Right renal pelvis (tissue), 4 donors: ENCODE data around the gene KHK. TPM values are rescaled to one million over a fixed set of nuclear protein-coding genes. Genes with fewer than 3 reads are reported as not detected.
A peak's percentile ranks its signal among the peaks of the same experiment; 100 is the strongest.
"Not testable (repeated sequence)": the region's sequence is repeated elsewhere in the genome, so short reads cannot be mapped to it uniquely, and the experiment has no call there.

Source experiments
- DNase-seq, 4 donors: peaks; one replicate each; pipeline ENCODE4 v3.0.0-alpha.2; 2013; ENCODE audit warnings: low read depth in 4 of 4, low spot score in 3 of 4, missing footprints in 1 of 4
- polyA plus RNA-seq, 4 donors: library from polyadenylated mRNA; unstranded; fragments of 120-200 nt; gene quantifications; one replicate each; pipeline ENCODE4 v1.2.1, GENCODE V29; 2013; ENCODE audit not compliant: insufficient read length in 4 of 4

KHK gene
- polyA plus RNA-seq, 4 donors = 43.9 to 59.9 (median 51.2) TPM

GRCh38 chr2:27059141-27059820 lies 27.3 kb upstream of the KHK start:
- DNase-seq = no peak

- no peak for DNase-seq
Observed at GRCh38 chr2:27060323-27060722, 26.2 kb upstream of the KHK start.

GRCh38 chr2:27065128-27065527 lies 21.4 kb upstream of the KHK start:
- DNase-seq = no peak

GRCh38 chr2:27067385-27067784 lies 19.2 kb upstream of the KHK start:
- no peak for DNase-seq

GRCh38 chr2:27069436-27069835 lies 17.1 kb upstream of the KHK start:
- DNase-seq = no peak

- DNase-seq = no peak
Observed at GRCh38 chr2:27069961-27070618, 16.5 kb upstream of the KHK start.

GRCh38 chr2:27070653-27071276 lies 15.8 kb upstream of the KHK start:
- no peak for DNase-seq

GRCh38 chr2:27071277-27071989 lies 15.1 kb upstream of the KHK start, which contains the start of gene OST4:
OST4 (minus strand) TSS chr2:27071654.
- peak; percentile 86 to 92 (median 88) for DNase-seq

GRCh38 chr2:27071990-27072830 lies 14.4 kb upstream of the KHK start:
- DNase-seq = peak; percentile 76 to 84 (median 81)

GRCh38 chr2:27072920-27073319 lies 13.7 kb upstream of the KHK start:
- no peak for DNase-seq

- DNase-seq = no peak
Observed at GRCh38 chr2:27073782-27074181, 12.8 kb upstream of the KHK start.

- peak in 1 of 4 donors; percentile 26 for DNase-seq
Observed at GRCh38 chr2:27074738-27075565, 11.6 kb upstream of the KHK start.

GRCh38 chr2:27075566-27075871 lies 11.1 kb upstream of the KHK start:
- DNase-seq = not testable (repeated sequence)

GRCh38 chr2:27076323-27076722 lies 10.2 kb upstream of the KHK start:
- DNase-seq = no peak

- no peak for DNase-seq
Observed at GRCh38 chr2:27077231-27077630, 9.3 kb upstream of the KHK start.

- DNase-seq = peak; percentile 70 to 75 (median 72)
Observed at GRCh38 chr2:27078267-27079194, 8.0 kb upstream of the KHK start, which contains the start of gene EMILIN1. EMILIN1 (plus strand) TSS chr2:27078615; CDS start chr2:27079066, 451 bp downstream.

GRCh38 chr2:27079233-27080139 lies 7.1 kb upstream of the KHK start:
- no peak for DNase-seq
